Prostate gland (tissue), 2 donors: ENCODE measurements around the gene RGL1.

Experiments used
- POLR2A ChIP-seq: fragments of 450-650 bp; IDR thresholded peaks from one replicate; pipeline ENCODE4 v1.6.1; 2016; ENCODE audit warnings: antibody characterized with exemption, mild to moderate bottlenecking
- TF ChIP-seq, protein P1 (sequence below), 4 experiments: fragments of 200-600 bp in 2 of 4; fragments of 450-650 bp in 2 of 4; sonication (generic) in 2 of 4; IDR thresholded peaks; 1 replicate in 3 of 4; 2 replicates in 1 of 4; pipeline ENCODE4 v1.5.1; 2016 to 2019; ENCODE audit warnings: antibody characterized with exemption in 4 of 4, mild to moderate bottlenecking in 2 of 4, moderate library complexity in 2 of 4

DNA sequence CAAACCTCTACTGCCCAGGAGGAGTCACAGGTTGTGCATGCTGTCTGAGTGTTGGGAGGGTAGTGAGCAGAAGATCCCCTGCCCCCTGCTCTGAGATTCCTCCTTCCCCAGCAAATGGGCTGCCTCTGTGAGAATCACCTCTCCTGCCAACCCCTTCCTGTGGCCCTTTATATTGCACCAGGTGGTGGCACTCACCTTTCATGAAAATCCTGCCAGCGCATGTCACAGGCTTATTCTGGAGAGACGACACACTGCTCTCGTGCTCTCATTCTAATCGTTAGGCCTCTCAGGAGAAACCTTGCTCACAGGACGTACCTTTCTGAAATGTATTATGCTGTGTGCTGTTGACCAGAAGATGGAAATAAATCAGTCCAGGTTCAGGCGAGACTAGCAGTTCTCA lies 113.7 kb downstream of the RGL1 start:
- no peak for TF ChIP-seq POLR2A
- TF ChIP-seq, protein P1, sequence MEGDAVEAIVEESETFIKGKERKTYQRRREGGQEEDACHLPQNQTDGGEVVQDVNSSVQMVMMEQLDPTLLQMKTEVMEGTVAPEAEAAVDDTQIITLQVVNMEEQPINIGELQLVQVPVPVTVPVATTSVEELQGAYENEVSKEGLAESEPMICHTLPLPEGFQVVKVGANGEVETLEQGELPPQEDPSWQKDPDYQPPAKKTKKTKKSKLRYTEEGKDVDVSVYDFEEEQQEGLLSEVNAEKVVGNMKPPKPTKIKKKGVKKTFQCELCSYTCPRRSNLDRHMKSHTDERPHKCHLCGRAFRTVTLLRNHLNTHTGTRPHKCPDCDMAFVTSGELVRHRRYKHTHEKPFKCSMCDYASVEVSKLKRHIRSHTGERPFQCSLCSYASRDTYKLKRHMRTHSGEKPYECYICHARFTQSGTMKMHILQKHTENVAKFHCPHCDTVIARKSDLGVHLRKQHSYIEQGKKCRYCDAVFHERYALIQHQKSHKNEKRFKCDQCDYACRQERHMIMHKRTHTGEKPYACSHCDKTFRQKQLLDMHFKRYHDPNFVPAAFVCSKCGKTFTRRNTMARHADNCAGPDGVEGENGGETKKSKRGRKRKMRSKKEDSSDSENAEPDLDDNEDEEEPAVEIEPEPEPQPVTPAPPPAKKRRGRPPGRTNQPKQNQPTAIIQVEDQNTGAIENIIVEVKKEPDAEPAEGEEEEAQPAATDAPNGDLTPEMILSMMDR (IDR thresholded peaks at IDR 0.05) = no peak
